GM19239 (cell line): ENCODE data around the gene CD109.
"Not testable (repeated sequence)": the region's sequence is repeated elsewhere in the genome, so short reads cannot be mapped to it uniquely, and the experiment has no call there.

Experiments
- DNase-seq: peaks from one replicate; pipeline ENCODE4 v3.0.0; 2011; ENCODE audit warnings: low spot score; ENCODE audit not compliant: insufficient read length
- FAIRE-seq: peaks from 2 replicates; lab custom pipeline; 2011; peaks lifted over from hg19 to GRCh38; lab: Jason Lieb, UNC

The CD109 gene

GRCh38 chr6:73826571-73826970 lies 130.6 kb downstream of the CD109 start:
- DNase-seq (no peak), FAIRE-seq (no peak)

- DNase-seq (no peak), FAIRE-seq (no peak)
Observed at GRCh38 chr6:73830119-73830518, 134.1 kb downstream of the CD109 start.

GRCh38 chr6:73832313-73832712 lies 136.3 kb downstream of the CD109 start:
- FAIRE-seq (no peak), DNase-seq (no peak)

- FAIRE-seq, DNase-seq: not testable (repeated sequence)
Observed at GRCh38 chr6:73844696-73845095, 148.7 kb downstream of the CD109 start.

- FAIRE-seq, DNase-seq: not testable (repeated sequence)
Observed at GRCh38 chr6:73851048-73851447, 155.0 kb downstream of the CD109 start.

- DNase-seq = peak; percentile 18
- peak; percentile 79 for FAIRE-seq
Observed at GRCh38 chr6:73854998-73855718, 159.2 kb downstream of the CD109 start.

- DNase-seq (no peak), FAIRE-seq (no peak)
Observed at GRCh38 chr6:73857341-73857890, 161.4 kb downstream of the CD109 start.

- DNase-seq = no peak
- FAIRE-seq = no peak
Observed at GRCh38 chr6:73858376-73858775, 162.4 kb downstream of the CD109 start.

- DNase-seq = no peak
- peak; percentile 58 for FAIRE-seq
Observed at GRCh38 chr6:73860303-73860702, 164.3 kb downstream of the CD109 start.

GRCh38 chr6:73866305-73866704 lies 170.3 kb downstream of the CD109 start:
- FAIRE-seq = no peak

GRCh38 chr6:73867411-73867810 lies 171.4 kb downstream of the CD109 start:
- DNase-seq (no peak), FAIRE-seq (no peak)

More at GRCh38 chr6:73866305-73866704, 170.3 kb downstream of the CD109 start:
- DNase-seq = no peak

- DNase-seq (no peak), FAIRE-seq (no peak)
Observed at GRCh38 chr6:73870907-73871306, 174.9 kb downstream of the CD109 start.

- FAIRE-seq (no peak), DNase-seq (no peak)
Observed at GRCh38 chr6:73873081-73873480, 177.1 kb downstream of the CD109 start.
